ENCODE data around the gene GABARAPL2.

The GABARAPL2 gene

DNA sequence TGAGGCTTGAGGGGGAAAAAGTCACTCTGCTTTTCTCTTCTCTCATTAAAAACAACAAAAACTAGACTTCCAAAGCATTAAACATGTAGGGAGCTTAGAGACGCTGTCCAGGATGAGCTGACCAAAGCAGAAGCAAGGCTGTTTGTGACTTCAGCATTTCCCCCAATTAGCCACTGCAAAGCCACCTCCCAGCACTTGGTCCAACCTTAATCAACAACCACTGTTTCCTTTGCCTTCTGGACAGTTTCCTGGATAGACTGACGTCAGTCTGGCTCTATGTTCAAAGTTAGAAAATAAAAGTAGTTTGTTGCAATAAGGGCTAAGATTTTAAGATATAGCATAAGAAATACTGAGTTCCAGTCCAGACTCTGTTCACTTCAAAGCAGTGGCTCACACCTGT, 13.2 kb upstream of the GABARAPL2 start:
- ChIA-PET CTCF (interaction anchor here (0.9 to 1.6 kb wide), 6 partner anchors 17 to 82 kb away, joined by 3 to 5 read pairs (median 3); partner anchors contain the start of gene CHST5), POLR2A (no interaction called here)
- WGBS (ENCODE audit: insufficient coverage): 67% methylated on average over 1 of the region's 2 CpGs

DNA sequence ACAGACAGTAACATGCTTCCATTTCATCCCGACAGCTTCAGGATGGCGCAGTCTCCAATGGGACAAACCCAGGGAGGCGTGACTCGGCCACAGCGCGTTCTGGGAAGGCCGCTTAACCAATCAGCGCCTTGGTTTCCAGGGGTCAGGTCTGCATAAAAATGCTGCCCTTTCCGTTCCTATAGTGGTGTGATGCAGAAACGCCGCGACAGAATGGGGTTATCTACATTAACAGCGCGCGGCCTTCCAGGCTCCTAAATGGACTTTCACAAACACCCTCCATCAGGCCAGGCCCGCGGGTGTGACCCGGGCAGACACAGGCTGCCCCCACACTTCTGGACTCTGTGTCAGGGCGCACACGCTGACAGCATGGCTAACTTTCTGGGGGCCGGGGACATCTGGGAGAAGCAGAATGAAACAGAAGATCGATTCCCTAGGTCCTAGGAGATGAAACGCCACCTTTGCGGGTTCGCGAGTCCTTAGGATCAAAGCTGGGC, 10.9 kb upstream of the GABARAPL2 start:
- Histone ChIP-seq H3K4me1 (ENCODE audit: control extremely low read depth in 1 of 4, control insufficient read depth in 4 of 4, insufficient read depth in 4 of 4, low read length in 3 of 4) (peaks cover 4 to 27% (median 19%) of the 10 kb centered on the region in 4 experiments), H3K36me3 (ENCODE audit: control insufficient read depth in 4 of 4, insufficient read depth in 4 of 4, low read length in 3 of 4) (no peaks in the 10 kb centered on the region), H3K4me3 (ENCODE audit: control insufficient read depth in 1 of 7, extremely low read depth in 1 of 7, insufficient read depth in 4 of 7, low read depth in 2 of 7, low read length in 6 of 7) (peak overlapping the region; percentile 63 to 86 (median 70)), H3K27me3 (replicated peaks in 2 of 5; ENCODE audit: control insufficient read depth in 4 of 5, insufficient read depth in 5 of 5, low read length in 4 of 5) (peaks cover 0 to 2% (median 0%) of the 10 kb centered on the region in 5 experiments), H3K27ac (ENCODE audit: insufficient read depth in 1 of 2, low read depth in 1 of 2, low read length in 2 of 2, poor library complexity in 1 of 2, severe bottlenecking in 2 of 2) (peak overlapping the region in 1 of 2 experiments; percentile 54), H3K9me3 (ENCODE audit: control extremely low read depth in 1 of 5, control insufficient read depth in 4 of 5, insufficient read depth in 2 of 5, low read depth in 1 of 5, low read length in 4 of 5) (no peaks in the 10 kb centered on the region)
- ChIA-PET CTCF (interaction anchor here (1.2 to 1.9 kb wide), 3 partner anchors 9 to 90 kb away, joined by 3 to 7 read pairs (median 3); partner anchors contain the start of gene TMEM170A), POLR2A (no interaction called here)
- DNase-seq: peak in 2 of 3 donors; percentile 19 to 28
- 0% methylated on average over 15 of the region's 26 CpGs for WGBS (ENCODE audit: insufficient coverage)

More for the DNA sequence above, 13.2 kb upstream of the GABARAPL2 start:
- Histone ChIP-seq H3K4me1 (ENCODE audit: control extremely low read depth in 1 of 4, control insufficient read depth in 4 of 4, insufficient read depth in 4 of 4, low read length in 3 of 4) (peaks cover 4 to 31% (median 23%) of the 10 kb centered on the region in 4 experiments), H3K36me3 (ENCODE audit: control insufficient read depth in 4 of 4, insufficient read depth in 4 of 4, low read length in 3 of 4) (no peaks in the 10 kb centered on the region), H3K9me3 (ENCODE audit: control extremely low read depth in 1 of 5, control insufficient read depth in 4 of 5, insufficient read depth in 2 of 5, low read depth in 1 of 5, low read length in 4 of 5) (no peaks in the 10 kb centered on the region), H3K27me3 (replicated peaks in 2 of 5; ENCODE audit: control insufficient read depth in 4 of 5, insufficient read depth in 5 of 5, low read length in 4 of 5) (no peaks in the 10 kb centered on the region), H3K27ac (ENCODE audit: insufficient read depth in 1 of 2, low read depth in 1 of 2, low read length in 2 of 2, poor library complexity in 1 of 2, severe bottlenecking in 2 of 2) (no peak overlapping the region), H3K4me3 (ENCODE audit: control insufficient read depth in 1 of 7, extremely low read depth in 1 of 7, insufficient read depth in 4 of 7, low read depth in 2 of 7, low read length in 6 of 7) (no peak overlapping the region)
- no peak for DNase-seq

DNA sequence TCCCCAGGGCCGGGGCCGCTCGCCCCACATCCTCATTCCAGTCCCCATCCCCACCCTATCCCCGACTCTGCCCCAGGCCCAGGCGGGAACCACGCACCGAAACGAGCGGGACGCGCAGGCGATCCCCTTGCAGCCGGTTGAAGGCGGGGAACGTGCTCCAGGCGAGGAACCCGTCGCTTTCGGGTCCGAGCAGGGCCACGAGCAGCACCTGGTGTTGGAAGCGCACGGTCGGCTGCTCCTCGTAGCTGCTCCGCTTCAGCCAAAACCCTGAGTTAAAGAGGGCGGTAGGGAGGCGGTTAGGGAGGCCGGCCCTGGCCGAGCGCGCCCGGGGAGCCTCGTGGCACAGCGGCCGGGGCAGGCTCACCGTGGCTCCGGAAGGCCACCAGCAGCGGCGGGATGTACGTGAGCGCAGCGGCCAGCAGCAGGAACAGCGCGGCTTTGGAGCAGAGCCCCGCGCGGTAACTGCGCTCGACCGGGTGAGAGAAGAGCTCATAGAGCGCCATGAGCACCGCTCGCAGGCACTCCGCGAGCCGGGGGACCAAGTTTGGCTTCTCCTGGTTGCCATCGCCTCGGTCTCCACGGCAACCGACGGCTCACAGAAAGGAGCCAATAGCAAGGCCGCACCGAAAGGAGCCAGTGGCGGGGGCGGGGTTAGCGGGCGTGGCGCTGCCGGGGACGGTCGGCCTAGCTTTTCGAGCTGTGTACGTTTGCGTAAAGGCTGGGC, 10.3 kb upstream of the GABARAPL2 start, which contains the start of gene TMEM231:
Gene TMEM231 (minus strand): TSS at position 546 of the 724 bp plus-strand sequence. CDS start 43 bp downstream, at position 503.
- H3K27me3 ChIP-seq (replicated peaks in 2 of 5; ENCODE audit: control insufficient read depth in 4 of 5, insufficient read depth in 5 of 5, low read length in 4 of 5): peaks cover 0 to 3% (median 0%) of the 10 kb centered on the region in 5 experiments
- ChIA-PET CTCF (interaction anchor here (1.2 to 1.9 kb wide), 3 partner anchors 9 to 91 kb away, joined by 3 to 7 read pairs (median 3); partner anchors contain the start of gene TMEM170A), POLR2A (interaction anchor here (0.7 kb wide), 1 partner anchor 9 kb away, joined by 3 read pairs; no protein-coding TSS in a partner anchor)
- DNase-seq: peak; percentile 92 to 96 (median 95)
- H3K4me3 ChIP-seq (ENCODE audit: control insufficient read depth in 1 of 7, extremely low read depth in 1 of 7, insufficient read depth in 4 of 7, low read depth in 2 of 7, low read length in 6 of 7): peak within 1 kb of the TSS; percentile 63 to 86 (median 70)
- peak within 1 kb of the TSS; percentile 40 to 61 for H3K27ac ChIP-seq (ENCODE audit: insufficient read depth in 1 of 2, low read depth in 1 of 2, low read length in 2 of 2, poor library complexity in 1 of 2, severe bottlenecking in 2 of 2)
- H3K4me1 ChIP-seq (ENCODE audit: control extremely low read depth in 1 of 4, control insufficient read depth in 4 of 4, insufficient read depth in 4 of 4, low read length in 3 of 4): peaks cover 4 to 23% (median 16%) of the 10 kb centered on the region in 4 experiments
- H3K9me3 ChIP-seq (ENCODE audit: control extremely low read depth in 1 of 5, control insufficient read depth in 4 of 5, insufficient read depth in 2 of 5, low read depth in 1 of 5, low read length in 4 of 5): no peaks in the 10 kb centered on the region
- H3K36me3 ChIP-seq (ENCODE audit: control insufficient read depth in 4 of 4, insufficient read depth in 4 of 4, low read length in 3 of 4): no peaks in the 10 kb centered on the region
- WGBS (ENCODE audit: insufficient coverage): 0% methylated on average over 53 of the region's 75 CpGs

DNA sequence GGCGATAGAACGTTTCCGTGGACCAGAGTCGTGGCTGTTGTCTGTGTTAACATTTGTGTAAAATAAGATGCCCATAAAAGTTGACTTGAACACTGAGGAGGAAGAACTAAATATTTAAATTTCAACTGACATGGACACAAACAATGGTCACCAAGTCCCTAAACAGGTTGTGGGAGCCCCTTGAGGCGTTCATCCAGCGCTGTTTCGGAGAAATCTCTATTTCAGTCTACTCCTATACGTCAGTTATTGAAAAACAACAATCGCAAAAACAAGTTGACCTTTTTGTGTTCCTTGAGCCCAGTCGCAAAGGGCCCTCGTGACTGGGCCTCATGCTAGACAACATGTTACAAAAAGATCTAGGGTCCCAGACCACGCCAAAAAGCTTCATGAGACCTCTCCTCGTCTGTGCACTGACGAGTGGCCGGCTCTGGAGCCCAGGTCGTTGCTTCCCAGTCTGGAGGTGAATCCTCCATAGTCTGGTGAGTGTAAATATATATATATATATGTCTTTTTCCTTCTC, 9.7 kb upstream of the GABARAPL2 start:
- peak overlapping the region in 1 of 2 experiments; percentile 61 for H3K27ac ChIP-seq (ENCODE audit: insufficient read depth in 1 of 2, low read depth in 1 of 2, low read length in 2 of 2, poor library complexity in 1 of 2, severe bottlenecking in 2 of 2)

DNA sequence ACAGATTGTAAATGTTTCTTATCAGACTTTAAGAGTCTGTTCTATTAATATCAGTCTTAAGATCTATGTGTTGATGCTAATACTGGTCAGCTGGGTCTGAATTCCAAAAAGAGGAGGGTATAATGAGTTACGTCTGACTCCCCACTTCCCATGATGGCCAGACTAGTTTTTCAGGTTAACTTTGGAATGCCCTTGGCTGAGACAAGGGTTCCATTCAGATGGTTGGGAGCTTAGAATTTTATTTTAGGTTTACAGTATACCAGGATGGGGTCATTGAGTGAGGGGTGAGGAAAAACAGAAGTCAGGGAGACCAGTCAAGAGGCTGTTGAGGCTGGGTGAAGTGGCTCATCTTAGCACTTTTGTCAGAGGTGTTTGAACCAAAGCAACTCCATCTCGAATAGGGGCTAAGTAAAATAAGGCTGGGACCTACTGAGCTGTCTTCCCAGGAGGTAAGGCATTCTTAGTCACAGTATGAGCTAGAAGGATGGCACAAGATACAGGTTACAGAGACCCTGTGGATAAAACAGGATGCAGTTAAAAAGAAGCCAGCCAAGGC, 7.3 kb upstream of the GABARAPL2 start:
- DNase-seq: no peak
- H3K36me3 ChIP-seq (ENCODE audit: control insufficient read depth in 4 of 4, insufficient read depth in 4 of 4, low read length in 3 of 4): no peaks in the 10 kb centered on the region
- peak overlapping the region in 1 of 2 experiments; percentile 25 for H3K27ac ChIP-seq (ENCODE audit: insufficient read depth in 1 of 2, low read depth in 1 of 2, low read length in 2 of 2, poor library complexity in 1 of 2, severe bottlenecking in 2 of 2)
- WGBS (ENCODE audit: insufficient coverage): 94% methylated on average over 2 of the region's 2 CpGs
- peaks cover 0 to 7% (median 3%) of the 10 kb centered on the region in 5 experiments for H3K27me3 ChIP-seq (replicated peaks in 2 of 5; ENCODE audit: control insufficient read depth in 4 of 5, insufficient read depth in 5 of 5, low read length in 4 of 5)
- peaks cover 4 to 20% (median 16%) of the 10 kb centered on the region in 4 experiments for H3K4me1 ChIP-seq (ENCODE audit: control extremely low read depth in 1 of 4, control insufficient read depth in 4 of 4, insufficient read depth in 4 of 4, low read length in 3 of 4)
- no peak overlapping the region for H3K4me3 ChIP-seq (ENCODE audit: control insufficient read depth in 1 of 7, extremely low read depth in 1 of 7, insufficient read depth in 4 of 7, low read depth in 2 of 7, low read length in 6 of 7)
- POLR2A ChIA-PET: interaction anchor here (0.6 kb wide), 1 partner anchor 8 kb away, joined by 5 read pairs; no protein-coding TSS in a partner anchor
- no peaks in the 10 kb centered on the region for H3K9me3 ChIP-seq (ENCODE audit: control extremely low read depth in 1 of 5, control insufficient read depth in 4 of 5, insufficient read depth in 2 of 5, low read depth in 1 of 5, low read length in 4 of 5)
- CTCF ChIA-PET: interaction anchor here (0.6 kb wide), 1 partner anchor 755 kb away, joined by 3 read pairs; no protein-coding TSS in a partner anchor

More for the DNA sequence above, 9.7 kb upstream of the GABARAPL2 start:
- Histone ChIP-seq H3K36me3 (ENCODE audit: control insufficient read depth in 4 of 4, insufficient read depth in 4 of 4, low read length in 3 of 4) (no peaks in the 10 kb centered on the region), H3K4me3 (ENCODE audit: control insufficient read depth in 1 of 7, extremely low read depth in 1 of 7, insufficient read depth in 4 of 7, low read depth in 2 of 7, low read length in 6 of 7) (peak overlapping the region in 6 of 7 experiments; percentile 33 to 86 (median 74)), H3K27me3 (replicated peaks in 2 of 5; ENCODE audit: control insufficient read depth in 4 of 5, insufficient read depth in 5 of 5, low read length in 4 of 5) (peaks cover 0 to 3% (median 0%) of the 10 kb centered on the region in 5 experiments), H3K9me3 (ENCODE audit: control extremely low read depth in 1 of 5, control insufficient read depth in 4 of 5, insufficient read depth in 2 of 5, low read depth in 1 of 5, low read length in 4 of 5) (no peaks in the 10 kb centered on the region), H3K4me1 (ENCODE audit: control extremely low read depth in 1 of 4, control insufficient read depth in 4 of 4, insufficient read depth in 4 of 4, low read length in 3 of 4) (peaks cover 4 to 23% (median 16%) of the 10 kb centered on the region in 4 experiments)
- CTCF ChIA-PET: interaction anchor here (1.2 to 1.9 kb wide), 4 partner anchors 8 to 91 kb away, joined by 3 to 7 read pairs (median 3); partner anchors contain the start of gene TMEM170A
- POLR2A ChIA-PET: interaction anchor here (0.7 kb wide), 1 partner anchor 8 kb away, joined by 3 read pairs; no protein-coding TSS in a partner anchor
- DNase-seq: no peak
- 48% methylated on average over 12 of the region's 16 CpGs for WGBS (ENCODE audit: insufficient coverage)

DNA sequence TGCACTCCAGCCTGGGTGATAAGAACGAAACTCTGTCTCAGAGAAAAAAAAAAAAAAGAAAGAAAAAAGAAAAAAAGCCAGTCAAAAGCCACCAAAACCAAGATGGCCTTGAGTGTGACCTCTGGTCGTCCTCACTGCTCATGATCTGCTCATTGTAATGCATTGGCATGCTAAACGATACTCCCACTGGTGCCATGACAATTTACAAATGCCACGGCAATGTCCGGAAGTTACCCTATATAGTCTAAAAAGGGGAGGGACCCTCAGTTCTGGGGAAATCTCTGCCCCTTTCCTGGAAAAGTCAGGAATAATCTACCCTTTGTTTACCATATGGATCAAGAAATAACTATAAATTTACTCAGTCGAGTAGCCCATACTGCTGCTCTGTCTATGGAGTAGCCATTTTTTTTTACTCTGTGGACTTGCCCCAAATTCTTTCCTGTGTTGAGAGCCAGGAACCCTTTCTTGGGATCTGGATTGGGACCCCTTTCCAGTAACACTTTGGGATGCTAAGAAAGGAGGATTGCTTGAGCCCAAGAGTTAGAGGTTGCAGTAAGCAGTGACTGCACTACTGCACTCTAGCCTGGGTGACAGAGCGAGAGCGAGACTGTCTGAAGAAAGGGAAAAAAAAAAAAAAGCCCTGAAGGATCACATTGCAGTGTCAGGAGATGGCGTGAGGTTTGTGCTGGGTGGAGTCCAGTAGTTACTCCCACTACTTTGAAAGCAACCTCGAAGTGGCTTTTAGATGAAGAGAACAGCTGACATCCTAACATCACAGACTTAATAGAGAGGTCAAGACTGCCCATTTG, 6.4 kb upstream of the GABARAPL2 start:
- POLR2A ChIA-PET: no interaction called here

More for the DNA sequence above, 6.4 kb upstream of the GABARAPL2 start:
- Histone ChIP-seq H3K4me1 (ENCODE audit: control extremely low read depth in 1 of 4, control insufficient read depth in 4 of 4, insufficient read depth in 4 of 4, low read length in 3 of 4) (peaks cover 2 to 18% (median 16%) of the 10 kb centered on the region in 4 experiments), H3K4me3 (ENCODE audit: control insufficient read depth in 1 of 7, extremely low read depth in 1 of 7, insufficient read depth in 4 of 7, low read depth in 2 of 7, low read length in 6 of 7) (no peak overlapping the region), H3K9me3 (ENCODE audit: control extremely low read depth in 1 of 5, control insufficient read depth in 4 of 5, insufficient read depth in 2 of 5, low read depth in 1 of 5, low read length in 4 of 5) (no peaks in the 10 kb centered on the region), H3K36me3 (ENCODE audit: control insufficient read depth in 4 of 4, insufficient read depth in 4 of 4, low read length in 3 of 4) (no peaks in the 10 kb centered on the region), H3K27ac (ENCODE audit: insufficient read depth in 1 of 2, low read depth in 1 of 2, low read length in 2 of 2, poor library complexity in 1 of 2, severe bottlenecking in 2 of 2) (peak overlapping the region in 1 of 2 experiments; percentile 25), H3K27me3 (replicated peaks in 2 of 5; ENCODE audit: control insufficient read depth in 4 of 5, insufficient read depth in 5 of 5, low read length in 4 of 5) (peaks cover 0 to 7% (median 3%) of the 10 kb centered on the region in 5 experiments)
- WGBS (ENCODE audit: insufficient coverage): 94% methylated on average over 8 of the region's 10 CpGs
- no peak for DNase-seq
- CTCF ChIA-PET: interaction anchor here (1.8 kb wide), 1 partner anchor 9 kb away, joined by 5 read pairs; no protein-coding TSS in a partner anchor

Data from common myeloid progenitor, CD34-positive (primary cell).